H4 (cell line): ENCODE results near the gene LONRF2. TPM values are rescaled to one million over a fixed set of nuclear protein-coding genes. Genes with fewer than 3 reads are reported as not detected.

Experiments
- DNase-seq: peaks from one replicate; pipeline ENCODE4 v3.0.0-alpha.2; 2015; ENCODE audit warnings: low spot score
- total RNA-seq: library from RNA; depleted of rRNA; stranded (reverse); fragments of >200 nt; shearing (Covaris generic); gene quantifications from 2 replicates; pipeline ENCODE4 v1.2.3, GENCODE V29; 2014; rRNA removed

The LONRF2 gene
- total RNA-seq, 1 experiment from 2014 or later, result 1.2 TPM

GRCh38 chr2:100236166-100236565 is 86.1 kb downstream of the LONRF2 start:
- no peak for DNase-seq

GRCh38 chr2:100235581-100235980 is 86.7 kb downstream of the LONRF2 start:
- DNase-seq, result no peak

GRCh38 chr2:100235098-100235497 is 87.2 kb downstream of the LONRF2 start:
- DNase-seq, result no peak

GRCh38 chr2:100234141-100234540 is 88.2 kb downstream of the LONRF2 start:
- DNase-seq, result no peak

GRCh38 chr2:100233061-100233460 is 89.2 kb downstream of the LONRF2 start:
- DNase-seq, result no peak

GRCh38 chr2:100230754-100231153 is 91.5 kb downstream of the LONRF2 start:
- DNase-seq, result no peak

GRCh38 chr2:100228967-100229366 is 93.3 kb downstream of the LONRF2 start:
- DNase-seq, result no peak

GRCh38 chr2:100228415-100228814 is 93.9 kb downstream of the LONRF2 start:
- DNase-seq, result no peak

- DNase-seq, result no peak
Measured at GRCh38 chr2:100224988-100225710, 97.2 kb downstream of the LONRF2 start.

GRCh38 chr2:100223502-100223901 is 98.8 kb downstream of the LONRF2 start:
- DNase-seq, result no peak

Other genes starting within 250 kb of the LONRF2 start
- gene AFF3, start 179.9 kb downstream of the LONRF2 start, total RNA-seq, result 0.21 and 0.37 TPM in 2 replicates
- 13.4 and 14.9 TPM in 2 replicates for gene CHST10, start 95.2 kb upstream of the LONRF2 start, total RNA-seq
- not detected in 2 replicates for gene NMS, start 148.0 kb upstream of the LONRF2 start, total RNA-seq
- 23.2 and 25.2 TPM in 2 replicates for gene PDCL3, start 240.5 kb upstream of the LONRF2 start, total RNA-seq